ENCODE data around the gene WDR20.
"Not testable (repeated sequence)": the region's sequence is repeated elsewhere in the genome, so short reads cannot be mapped to it uniquely, and the experiment has no call there.

WDR20 gene

DNA sequence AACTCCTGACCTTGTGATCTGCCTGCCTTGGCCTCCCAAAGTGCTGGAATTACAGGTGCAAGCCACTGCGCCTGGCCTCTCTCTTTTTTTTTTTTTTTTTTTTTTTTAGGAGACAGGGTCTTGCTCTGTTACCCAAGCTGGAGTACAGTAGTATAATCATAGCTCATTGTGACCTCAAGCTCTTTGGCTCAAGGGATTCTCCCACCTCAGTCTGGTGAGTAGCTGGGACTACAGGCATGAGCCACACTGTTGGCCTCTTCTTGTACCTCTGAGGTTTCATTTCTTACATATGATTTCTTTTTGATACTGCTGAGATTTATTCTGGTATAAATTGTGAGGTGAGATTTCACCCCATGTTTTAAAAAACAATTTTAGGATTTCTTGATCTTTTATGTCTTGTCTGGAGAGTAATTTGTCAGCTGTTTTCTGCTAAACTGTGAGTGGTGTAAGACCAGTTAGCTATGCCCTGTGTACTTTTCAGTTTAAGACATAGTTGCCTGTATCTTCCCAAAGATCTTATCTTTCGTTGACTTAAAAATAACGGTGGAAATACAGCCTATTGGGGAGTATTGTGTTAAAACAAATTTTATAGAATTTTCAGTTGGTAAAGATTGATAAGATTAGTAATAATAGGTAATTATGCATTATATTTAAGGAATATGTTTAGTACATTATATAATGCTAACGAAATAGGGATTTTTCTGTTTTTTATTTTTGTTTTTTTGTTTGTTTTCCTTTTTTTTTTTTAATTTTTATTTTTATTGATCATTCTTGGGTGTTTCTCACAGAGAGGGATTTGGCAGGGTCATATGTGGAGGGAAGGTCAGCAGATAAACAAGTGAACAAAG, 31.7 kb downstream of the WDR20 start:
- Histone ChIP-seq H3K4me1 (ENCODE audit: control insufficient read depth, low read length) (no peaks in the 10 kb centered on the region), H3K27ac (ENCODE audit: low read depth, low read length) (no peak overlapping the region), H3K79me2 (ENCODE audit: control insufficient read depth, low read length) (peaks cover 67% of the 10 kb centered on the region), H3K9me2 (replicated peaks; ENCODE audit: control insufficient read depth, low read length) (no peaks in the 10 kb centered on the region), H4K20me1 (ENCODE audit: control insufficient read depth, insufficient read depth, low read depth, low read length) (no peaks in the 10 kb centered on the region), H3K9me3 (ENCODE audit: control insufficient read depth, insufficient read depth, low read length) (no peaks in the 10 kb centered on the region), H3K27me3 (ENCODE audit: control insufficient read depth, low read length) (no peaks in the 10 kb centered on the region), H3F3A (ENCODE audit: control insufficient read depth, insufficient read depth) (no peaks in the 10 kb centered on the region), H3K4me2 (ENCODE audit: low read length) (no peak overlapping the region), H3K36me3 (ENCODE audit: control insufficient read depth, low read length) (peaks cover 3% of the 10 kb centered on the region; the same call in 1 of the 2 replicates), H3K4me3 (ENCODE audit: low read length) (no peak overlapping the region)
- TF ChIP-seq, protein P1, sequence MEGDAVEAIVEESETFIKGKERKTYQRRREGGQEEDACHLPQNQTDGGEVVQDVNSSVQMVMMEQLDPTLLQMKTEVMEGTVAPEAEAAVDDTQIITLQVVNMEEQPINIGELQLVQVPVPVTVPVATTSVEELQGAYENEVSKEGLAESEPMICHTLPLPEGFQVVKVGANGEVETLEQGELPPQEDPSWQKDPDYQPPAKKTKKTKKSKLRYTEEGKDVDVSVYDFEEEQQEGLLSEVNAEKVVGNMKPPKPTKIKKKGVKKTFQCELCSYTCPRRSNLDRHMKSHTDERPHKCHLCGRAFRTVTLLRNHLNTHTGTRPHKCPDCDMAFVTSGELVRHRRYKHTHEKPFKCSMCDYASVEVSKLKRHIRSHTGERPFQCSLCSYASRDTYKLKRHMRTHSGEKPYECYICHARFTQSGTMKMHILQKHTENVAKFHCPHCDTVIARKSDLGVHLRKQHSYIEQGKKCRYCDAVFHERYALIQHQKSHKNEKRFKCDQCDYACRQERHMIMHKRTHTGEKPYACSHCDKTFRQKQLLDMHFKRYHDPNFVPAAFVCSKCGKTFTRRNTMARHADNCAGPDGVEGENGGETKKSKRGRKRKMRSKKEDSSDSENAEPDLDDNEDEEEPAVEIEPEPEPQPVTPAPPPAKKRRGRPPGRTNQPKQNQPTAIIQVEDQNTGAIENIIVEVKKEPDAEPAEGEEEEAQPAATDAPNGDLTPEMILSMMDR (IDR thresholded peaks at IDR 0.05; ENCODE audit: low read depth, low read length, poor library complexity, severe bottlenecking), result no peak
- no peak for TF ChIP-seq EZH2phosphoT487 (IDR thresholded peaks at IDR 0.05; ENCODE audit: borderline replicate concordance, low read length)

DNA sequence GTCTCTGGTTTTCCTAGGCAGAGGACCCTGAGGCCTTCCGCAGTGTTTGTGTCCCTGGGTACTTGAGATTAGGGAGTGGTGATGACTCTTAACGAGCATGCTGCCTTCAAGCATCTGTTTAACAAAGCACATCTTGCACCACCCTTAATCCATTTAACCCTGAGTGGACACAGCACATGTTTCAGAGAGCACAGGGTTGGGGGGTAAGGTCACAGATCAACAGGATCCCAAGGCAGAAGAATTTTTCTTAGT, 32.2 kb downstream of the WDR20 start:
- not testable (repeated sequence) for H3K9me3 ChIP-seq (ENCODE audit: control insufficient read depth, insufficient read depth, low read length); H3K4me1 ChIP-seq (ENCODE audit: control insufficient read depth, low read length); H3F3A ChIP-seq (ENCODE audit: control insufficient read depth, insufficient read depth); H3K27ac ChIP-seq (ENCODE audit: low read depth, low read length); H3K36me3 ChIP-seq (ENCODE audit: control insufficient read depth, low read length); H3K4me3 ChIP-seq (ENCODE audit: low read length); H3K4me2 ChIP-seq (ENCODE audit: low read length); H4K20me1 ChIP-seq (ENCODE audit: control insufficient read depth, insufficient read depth, low read depth, low read length); H3K27me3 ChIP-seq (ENCODE audit: control insufficient read depth, low read length); H3K9me2 ChIP-seq (replicated peaks; ENCODE audit: control insufficient read depth, low read length)
- H3K79me2 ChIP-seq (ENCODE audit: control insufficient read depth, low read length), result peaks cover 66% of the 10 kb centered on the region

DNA sequence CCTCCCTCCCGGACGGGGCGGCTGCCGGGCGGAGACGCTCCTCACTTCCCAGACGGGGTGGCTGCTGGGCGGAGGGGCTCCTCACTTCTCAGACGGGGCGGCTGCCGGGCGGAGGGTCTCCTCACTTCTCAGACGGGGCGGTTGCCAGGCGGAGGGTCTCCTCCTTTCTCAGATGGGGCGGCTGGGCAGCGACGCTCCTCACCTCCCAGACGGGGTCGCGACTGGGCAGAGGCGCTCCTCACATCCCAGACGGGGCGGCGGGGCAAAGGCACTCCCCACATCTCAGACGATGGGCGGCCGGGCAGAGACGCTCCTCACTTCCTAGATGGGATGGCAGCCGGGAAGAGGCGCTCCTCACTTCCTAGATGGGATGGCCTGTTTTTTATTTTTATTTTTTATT, 33.0 kb downstream of the WDR20 start:
- H4K20me1 ChIP-seq (ENCODE audit: control insufficient read depth, insufficient read depth, low read depth, low read length); H3F3A ChIP-seq (ENCODE audit: control insufficient read depth, insufficient read depth); H3K4me2 ChIP-seq (ENCODE audit: low read length); H3K9me3 ChIP-seq (ENCODE audit: control insufficient read depth, insufficient read depth, low read length); H3K9me2 ChIP-seq (replicated peaks; ENCODE audit: control insufficient read depth, low read length); H3K27me3 ChIP-seq (ENCODE audit: control insufficient read depth, low read length); H3K27ac ChIP-seq (ENCODE audit: low read depth, low read length); H3K4me3 ChIP-seq (ENCODE audit: low read length); H3K36me3 ChIP-seq (ENCODE audit: control insufficient read depth, low read length); H3K4me1 ChIP-seq (ENCODE audit: control insufficient read depth, low read length): not testable (repeated sequence)
- H3K79me2 ChIP-seq (ENCODE audit: control insufficient read depth, low read length), result peaks cover 66% of the 10 kb centered on the region

DNA sequence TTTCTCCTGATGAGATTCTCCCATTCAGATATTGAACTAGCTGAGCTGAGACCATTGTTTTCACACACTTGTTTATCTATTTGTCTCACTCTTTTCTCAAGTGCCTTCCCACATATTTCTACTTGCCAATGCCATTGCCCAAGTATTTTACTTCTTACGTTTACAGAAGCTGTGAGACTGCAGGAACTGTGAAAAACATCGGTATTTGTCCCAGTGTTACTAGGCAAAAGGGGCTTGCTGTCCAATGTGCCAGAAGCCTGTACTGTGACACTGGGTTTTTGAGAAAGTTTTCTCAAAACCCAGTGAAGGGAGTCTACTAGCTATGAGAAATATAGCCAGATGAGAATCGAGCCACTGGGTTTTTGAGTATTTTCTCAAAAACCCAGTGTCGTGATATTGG, 37.5 kb downstream of the WDR20 start:
- Histone ChIP-seq H3K4me3 (ENCODE audit: low read length) (no peak overlapping the region), H3K9me3 (ENCODE audit: control insufficient read depth, insufficient read depth, low read length) (no peaks in the 10 kb centered on the region), H3F3A (ENCODE audit: control insufficient read depth, insufficient read depth) (0 out of 2 replicates have a peak, but pooled peaks cover 2% of the 10 kb centered on the region), H3K4me2 (ENCODE audit: low read length) (no peak overlapping the region), H3K9me2 (replicated peaks; ENCODE audit: control insufficient read depth, low read length) (no peaks in the 10 kb centered on the region), H3K27me3 (ENCODE audit: control insufficient read depth, low read length) (no peaks in the 10 kb centered on the region), H3K36me3 (ENCODE audit: control insufficient read depth, low read length) (no peaks in the 10 kb centered on the region), H3K79me2 (ENCODE audit: control insufficient read depth, low read length) (peaks cover 74% of the 10 kb centered on the region), H4K20me1 (ENCODE audit: control insufficient read depth, insufficient read depth, low read depth, low read length) (peaks cover 7% of the 10 kb centered on the region; the same call in 1 of the 2 replicates), H3K4me1 (ENCODE audit: control insufficient read depth, low read length) (peaks cover 14% of the 10 kb centered on the region), H3K27ac (ENCODE audit: low read depth, low read length) (no peak overlapping the region)
- TF ChIP-seq, protein P1 (IDR thresholded peaks at IDR 0.05; ENCODE audit: low read depth, low read length, poor library complexity, severe bottlenecking), result no peak
- TF ChIP-seq EZH2phosphoT487 (IDR thresholded peaks at IDR 0.05; ENCODE audit: borderline replicate concordance, low read length), result no peak
